ENCODE measurements around the gene CNDP2. TPM values are rescaled to one million over a fixed set of nuclear protein-coding genes. Genes with fewer than 3 reads are reported as not detected.
"Not testable (repeated sequence)": the region's sequence is repeated elsewhere in the genome, so short reads cannot be mapped to it uniquely, and the experiment has no call there.

CNDP2 gene
- total and polyA plus RNA-seq, 2 experiments from 2014 or later, result 40.5 to 72.2 TPM

DNA sequence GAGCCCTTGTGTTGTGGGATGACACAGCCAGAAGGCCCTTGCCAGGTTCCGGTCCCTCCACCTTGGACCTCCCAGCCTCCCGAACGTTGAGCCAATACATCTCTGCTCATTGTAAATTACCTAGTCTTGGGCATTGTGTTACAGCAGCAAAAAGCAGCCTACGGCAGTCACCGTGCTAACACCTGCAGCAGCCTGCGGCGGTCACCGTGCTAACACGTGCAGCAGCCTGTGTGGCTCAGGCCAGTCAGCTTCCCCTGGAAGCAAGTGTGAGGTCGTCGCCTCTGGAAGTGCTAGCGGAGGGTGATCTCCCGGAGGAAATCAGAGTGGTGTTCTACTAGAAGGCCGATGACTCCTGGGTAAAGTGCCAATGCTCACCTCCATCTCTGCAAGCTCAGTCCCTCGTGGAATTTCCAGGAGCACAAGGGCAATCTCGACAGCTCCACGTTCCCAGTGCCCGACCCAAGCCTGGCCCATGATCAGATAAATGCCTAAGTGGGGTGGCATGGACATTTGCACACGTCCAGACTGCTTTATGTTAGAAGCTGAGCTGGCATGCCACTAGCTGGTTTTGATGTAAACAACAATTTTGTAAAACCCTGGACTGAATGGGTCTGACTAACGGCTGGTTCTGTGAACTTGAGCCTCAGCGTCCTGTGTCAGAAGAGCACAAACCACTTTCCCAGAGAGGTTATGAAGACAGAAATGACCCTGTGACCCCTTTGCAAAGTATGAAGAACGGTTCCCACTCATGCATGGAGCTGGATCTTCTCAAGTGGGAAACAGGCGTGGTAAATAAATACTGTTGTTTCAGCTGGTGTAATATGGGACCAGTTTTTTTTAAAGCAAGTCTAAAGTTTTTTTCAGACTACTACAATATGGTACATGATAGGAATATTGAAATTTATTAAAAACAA, 26.7 kb downstream of the CNDP2 start:
- Histone ChIP-seq H3K79me2 (ENCODE audit: insufficient read depth) (no peaks in the 10 kb centered on the region), H3F3A (ENCODE audit: insufficient read depth) (no peaks in the 10 kb centered on the region), H3K4me3 (no peak overlapping the region), H3K36me3 (ENCODE audit: low read depth) (peaks cover 5% of the 10 kb centered on the region; the same call in 1 of the 2 replicates), H3K9me3 (ENCODE audit: low read depth) (no peaks in the 10 kb centered on the region), H3K4me2 (ENCODE audit: unreplicated experiment) (no peak overlapping the region), H2AFZ (no peak overlapping the region), H3K9ac (no peak overlapping the region), H3K27me3 (replicated peaks; ENCODE audit: insufficient read depth) (no peaks in the 10 kb centered on the region), H3K27ac (no peak overlapping the region), H3K9me2 (ENCODE audit: insufficient read depth) (no peaks in the 10 kb centered on the region), H4K20me1 (ENCODE audit: insufficient read depth) (no peaks in the 10 kb centered on the region), H3K4me1 (ENCODE audit: insufficient read depth) (no peaks in the 10 kb centered on the region)
- in situ Hi-C loops (cut with MboI), result no loop called here
- WGBS, 2 experiments (ENCODE audit: low coverage in 1 of 2, low lambda C conversion rate in 2 of 2, missing lambda C conversion rate in 2 of 2), result 93 to 94% methylated on average over 23 of the region's 23 CpGs
- TF ChIP-seq EZH2phosphoT487 (IDR thresholded peaks at IDR 0.05; ENCODE audit: insufficient read depth, low read depth) (no peak), EZH2 (IDR thresholded peaks at IDR 0.05; ENCODE audit: insufficient read depth, poor library complexity, severe bottlenecking) (no peak)
- DNase-seq, result no peak

DNA sequence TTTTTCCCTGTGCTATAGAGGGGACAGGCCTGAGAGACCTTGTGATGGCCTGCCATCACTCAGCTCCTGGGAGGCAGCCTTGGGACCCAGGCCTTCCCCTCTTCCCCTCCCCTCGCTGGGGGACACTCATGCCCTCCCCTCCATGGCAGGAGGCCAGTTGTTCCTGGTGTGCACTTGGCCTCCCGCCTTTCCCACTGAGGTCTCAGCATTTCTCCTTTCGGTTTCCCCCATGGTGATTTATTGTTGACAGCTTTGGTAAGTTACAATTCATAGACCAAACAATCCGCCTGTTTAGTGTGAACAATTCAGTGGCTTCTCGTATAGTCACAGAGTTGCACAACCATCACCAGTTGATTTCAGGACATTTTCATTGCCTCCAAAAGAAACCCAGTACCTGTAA, 27.9 kb downstream of the CNDP2 start:
- Histone ChIP-seq H3K4me2 (ENCODE audit: unreplicated experiment) (no peak overlapping the region), H3K4me1 (ENCODE audit: insufficient read depth) (no peaks in the 10 kb centered on the region), H4K20me1 (ENCODE audit: insufficient read depth) (no peaks in the 10 kb centered on the region), H3K36me3 (ENCODE audit: low read depth) (peaks cover 5% of the 10 kb centered on the region; the same call in 1 of the 2 replicates), H3K4me3 (no peak overlapping the region), H3F3A (ENCODE audit: insufficient read depth) (no peaks in the 10 kb centered on the region), H3K9me3 (ENCODE audit: low read depth) (no peaks in the 10 kb centered on the region), H3K27ac (no peak overlapping the region), H3K9me2 (ENCODE audit: insufficient read depth) (no peaks in the 10 kb centered on the region), H2AFZ (no peak overlapping the region), H3K27me3 (replicated peaks; ENCODE audit: insufficient read depth) (no peaks in the 10 kb centered on the region), H3K79me2 (ENCODE audit: insufficient read depth) (no peaks in the 10 kb centered on the region), H3K9ac (no peak overlapping the region)
- WGBS, 2 experiments (ENCODE audit: low coverage in 1 of 2, low lambda C conversion rate in 2 of 2, missing lambda C conversion rate in 2 of 2), result 42 to 55% methylated on average over 4 to 5 of the region's 5 CpGs
- TF ChIP-seq EZH2 (IDR thresholded peaks at IDR 0.05; ENCODE audit: insufficient read depth, poor library complexity, severe bottlenecking) (no peak), EZH2phosphoT487 (IDR thresholded peaks at IDR 0.05; ENCODE audit: insufficient read depth, low read depth) (no peak)
- in situ Hi-C loops (cut with MboI), result no loop called here
- DNase-seq, result no peak

DNA sequence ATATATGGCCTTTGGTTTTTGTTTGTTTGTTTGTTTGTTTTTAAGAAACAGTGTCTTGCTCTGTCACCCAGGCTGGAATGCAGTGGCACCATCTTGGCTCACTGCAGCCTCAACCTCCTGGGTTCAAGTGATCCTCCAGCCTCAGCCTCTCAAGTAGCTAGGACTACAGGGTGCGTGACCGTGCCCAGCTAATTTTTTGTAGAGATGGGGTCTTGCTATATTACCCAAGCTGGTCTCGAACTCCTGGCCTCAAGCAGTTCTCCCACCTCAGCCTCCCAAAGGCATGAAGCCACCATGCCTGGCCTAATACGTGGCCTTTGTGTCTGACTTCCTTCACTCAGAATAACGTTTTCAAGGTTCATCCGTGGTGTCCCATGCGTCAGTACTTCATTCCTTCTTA, 28.8 kb downstream of the CNDP2 start:
- H3F3A ChIP-seq (ENCODE audit: insufficient read depth); H3K79me2 ChIP-seq (ENCODE audit: insufficient read depth); H3K9me3 ChIP-seq (ENCODE audit: low read depth); H2AFZ ChIP-seq; H3K4me3 ChIP-seq; DNase-seq; in situ Hi-C loops (cut with MboI); H3K9me2 ChIP-seq (ENCODE audit: insufficient read depth); H3K27ac ChIP-seq; H3K4me2 ChIP-seq (ENCODE audit: unreplicated experiment); H3K27me3 ChIP-seq (replicated peaks; ENCODE audit: insufficient read depth); H4K20me1 ChIP-seq (ENCODE audit: insufficient read depth); H3K9ac ChIP-seq; H3K4me1 ChIP-seq (ENCODE audit: insufficient read depth); H3K36me3 ChIP-seq (ENCODE audit: low read depth): not testable (repeated sequence)
- 94% methylated on average over 7 of the region's 7 CpGs for WGBS, 2 experiments (ENCODE audit: low coverage in 1 of 2, low lambda C conversion rate in 2 of 2, missing lambda C conversion rate in 2 of 2)

DNA sequence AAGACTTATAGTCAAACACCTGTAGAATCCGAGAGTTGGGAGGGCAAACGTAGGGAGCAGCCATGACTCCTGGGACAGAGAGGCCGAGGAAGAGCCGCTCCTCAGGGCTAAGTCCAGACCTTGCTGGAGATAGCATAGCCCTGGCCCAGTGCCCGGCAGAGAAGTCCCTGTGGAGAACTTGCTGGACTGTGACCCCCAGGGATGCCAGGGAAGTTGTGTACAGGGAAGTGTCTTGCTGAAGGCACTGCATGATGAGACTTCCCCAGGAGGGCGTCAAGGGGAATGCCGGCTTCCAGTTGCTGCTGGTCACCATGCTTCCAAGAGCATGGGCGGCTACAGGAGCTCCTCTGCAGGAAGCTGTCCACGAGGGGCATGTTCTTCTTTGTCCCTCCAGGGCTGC, 29.6 kb downstream of the CNDP2 start:
- Histone ChIP-seq H2AFZ (no peak overlapping the region), H3K9me2 (ENCODE audit: insufficient read depth) (no peaks in the 10 kb centered on the region), H3K4me1 (ENCODE audit: insufficient read depth) (no peaks in the 10 kb centered on the region), H3K4me3 (no peak overlapping the region), H3K4me2 (ENCODE audit: unreplicated experiment) (no peak overlapping the region), H3K9ac (no peak overlapping the region), H3K27ac (no peak overlapping the region), H3K27me3 (replicated peaks; ENCODE audit: insufficient read depth) (no peaks in the 10 kb centered on the region), H3K36me3 (ENCODE audit: low read depth) (no peaks in the 10 kb centered on the region), H4K20me1 (ENCODE audit: insufficient read depth) (no peaks in the 10 kb centered on the region), H3K9me3 (ENCODE audit: low read depth) (no peaks in the 10 kb centered on the region), H3F3A (ENCODE audit: insufficient read depth) (no peaks in the 10 kb centered on the region), H3K79me2 (ENCODE audit: insufficient read depth) (no peaks in the 10 kb centered on the region)
- in situ Hi-C loops (cut with MboI), result no loop called here
- DNase-seq, result no peak
- 88 to 92% methylated on average over 9 of the region's 9 CpGs for WGBS, 2 experiments (ENCODE audit: low coverage in 1 of 2, low lambda C conversion rate in 2 of 2, missing lambda C conversion rate in 2 of 2)
- TF ChIP-seq EZH2 (IDR thresholded peaks at IDR 0.05; ENCODE audit: insufficient read depth, poor library complexity, severe bottlenecking) (no peak), EZH2phosphoT487 (IDR thresholded peaks at IDR 0.05; ENCODE audit: insufficient read depth, low read depth) (no peak)
